Stimulated activated CD4-positive, alpha-beta T cell treated with anti-CD3 and anti-CD28 coated beads, Interleukin-2, amount 100 ng/mL, for 48 hours (primary cell): ENCODE results near the gene TCL1B.
A peak's percentile ranks its signal among the peaks of the same experiment; 100 is the strongest.

Source experiments
- DNase-seq, 2 donors: peaks; one replicate each; pipeline ENCODE4 v3.0.0-alpha.2; 2020

The TCL1B gene

DNA sequence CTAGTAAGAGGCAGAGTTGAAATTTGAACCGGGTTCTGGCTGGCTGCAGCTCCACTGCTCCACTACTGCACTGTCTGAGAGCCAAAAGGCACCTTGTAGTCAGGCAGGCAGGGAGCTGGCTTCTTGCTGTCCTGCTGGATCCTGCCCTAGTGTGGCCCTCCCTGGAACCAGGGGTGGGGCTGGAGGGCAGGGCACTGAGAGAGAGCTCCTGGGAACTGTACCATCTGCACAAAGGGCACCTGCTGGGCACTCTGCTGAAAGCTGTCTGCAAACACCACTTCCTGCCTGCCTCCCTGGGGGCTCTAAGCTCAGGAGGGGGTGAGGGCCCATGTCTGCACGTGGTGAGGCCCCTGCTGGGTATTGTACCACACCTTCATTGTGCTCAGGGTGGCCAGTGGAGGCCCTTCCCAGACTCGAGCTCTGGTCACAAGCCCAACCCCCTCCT is 19.0 kb upstream of the TCL1B start:
- no peak for DNase-seq

DNA sequence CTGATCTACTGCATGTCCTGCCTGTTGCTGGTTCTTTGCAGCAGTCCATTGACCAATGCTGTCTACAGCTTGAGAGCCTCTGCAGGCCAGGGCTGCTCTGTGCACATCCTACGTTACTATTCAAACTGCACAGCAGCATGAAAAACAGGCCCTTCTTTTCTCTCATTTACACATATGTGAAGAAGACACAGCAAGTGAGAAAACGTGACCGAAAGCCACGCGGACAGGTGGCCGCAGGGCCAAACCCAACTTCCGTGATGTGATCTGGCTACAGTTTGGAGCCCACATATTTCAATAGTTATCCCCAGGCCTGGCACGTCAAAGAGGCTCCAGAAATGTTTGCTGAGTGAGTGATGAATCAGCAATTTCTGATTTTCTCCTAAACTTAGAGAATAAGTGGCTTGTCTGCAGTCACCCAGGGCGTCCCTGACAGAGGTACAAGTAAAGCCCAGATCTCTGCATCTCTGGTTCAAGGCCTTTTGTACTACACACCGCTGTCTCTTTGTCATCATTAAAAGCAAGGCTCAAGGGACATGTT is 17.9 kb upstream of the TCL1B start:
- DNase-seq: no peak

DNA sequence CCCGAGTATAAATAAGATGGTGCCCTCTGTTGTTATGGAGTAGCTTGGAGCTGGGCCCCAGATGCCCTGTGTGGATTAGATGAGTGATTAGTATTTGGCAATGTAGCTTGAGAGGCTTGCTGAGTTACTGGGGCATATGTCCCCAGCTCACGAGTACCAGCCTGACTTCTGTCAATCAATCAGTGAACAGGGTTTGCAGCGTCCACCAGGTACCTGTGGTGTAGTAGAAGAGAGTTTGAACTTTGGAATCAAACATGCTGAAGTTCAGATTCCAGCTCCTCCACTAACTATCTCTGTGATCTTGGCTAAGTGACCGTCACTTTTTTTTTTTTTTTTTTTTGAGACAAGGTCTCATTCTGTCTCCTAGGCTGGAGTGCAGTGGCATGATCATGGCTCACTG is 11.6 kb upstream of the TCL1B start:
- DNase-seq: no peak

DNA sequence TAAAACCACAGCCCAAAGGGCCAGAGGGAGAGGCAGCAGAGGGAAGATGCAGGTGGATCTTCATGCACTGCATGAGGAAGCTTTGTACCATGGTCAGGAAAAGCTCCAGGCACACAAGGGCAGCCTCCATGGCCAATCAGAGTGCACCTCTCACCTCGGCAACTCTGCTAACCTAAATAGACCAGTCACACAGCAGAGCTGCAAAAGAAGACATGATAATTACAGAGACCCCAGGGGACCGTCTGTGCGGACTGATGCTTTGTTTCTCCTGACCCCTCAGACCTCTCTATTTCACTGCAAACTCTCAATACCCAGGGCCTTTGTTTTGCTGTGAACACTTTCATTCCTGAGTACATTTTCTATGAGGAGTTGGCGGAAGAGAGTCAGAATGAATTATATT is 10.7 kb upstream of the TCL1B start:
- no peak for DNase-seq

DNA sequence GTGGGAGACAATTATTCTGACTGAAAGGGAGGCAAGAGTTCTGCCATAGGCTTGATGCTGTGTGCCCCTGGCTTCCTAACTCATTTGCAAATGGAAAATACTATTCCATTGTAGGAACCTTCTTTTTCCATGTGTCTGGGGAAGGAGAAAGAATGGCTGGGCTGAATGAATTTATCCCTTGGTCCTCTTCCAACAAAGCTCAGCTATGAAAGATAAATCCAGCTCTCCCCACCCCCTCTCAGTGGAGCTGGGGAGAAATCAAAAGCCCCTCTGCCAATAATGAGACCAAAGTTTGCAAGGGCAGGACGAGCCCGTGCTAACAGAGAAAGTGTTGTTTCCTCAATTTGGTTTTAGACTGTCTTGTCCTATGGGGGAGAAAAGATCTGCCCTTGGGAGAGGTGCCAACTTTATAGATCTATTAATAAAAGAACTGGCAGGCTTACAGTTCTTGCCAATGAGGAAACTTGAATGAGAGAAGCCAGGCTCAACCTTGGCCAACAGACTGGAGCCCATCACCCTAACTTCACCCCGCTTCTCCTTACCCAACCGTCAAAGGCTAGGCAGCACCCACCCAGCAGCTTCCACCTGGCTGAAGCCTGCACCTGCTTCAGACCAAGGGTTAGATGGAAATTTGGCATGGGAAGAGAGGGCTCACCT is 8.9 kb upstream of the TCL1B start:
- DNase-seq: no peak

DNA sequence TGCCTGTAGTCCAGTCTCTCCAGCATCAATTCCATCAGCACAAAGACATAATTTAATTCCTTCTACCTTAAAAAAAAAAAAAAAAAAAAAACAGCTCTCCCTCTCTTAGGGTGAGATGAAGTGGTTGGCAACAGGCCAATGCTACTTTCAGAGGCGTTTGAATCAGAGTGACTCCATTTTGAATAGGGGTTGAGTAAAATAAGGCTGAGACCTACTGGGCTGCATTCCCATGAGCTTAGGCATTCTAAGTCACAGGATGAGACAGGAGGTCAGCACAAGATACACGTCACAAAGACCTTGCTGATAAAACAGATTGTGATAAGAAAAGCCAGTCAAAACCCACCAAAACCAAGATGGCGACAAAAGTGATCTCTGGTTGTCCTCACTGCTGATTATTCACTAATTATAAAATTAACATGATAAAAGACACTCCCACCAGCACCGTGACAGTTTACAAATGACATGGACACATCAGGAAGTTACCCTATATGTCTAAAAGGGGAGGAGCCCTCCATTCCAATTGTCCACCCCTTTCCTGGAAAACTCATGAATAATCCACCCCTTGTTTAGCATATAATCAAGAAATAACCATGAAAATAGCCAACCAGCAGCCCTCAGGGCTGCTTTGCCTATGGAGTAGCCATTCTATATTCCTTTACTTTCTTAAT is 6.9 kb upstream of the TCL1B start:
- no peak for DNase-seq

DNA sequence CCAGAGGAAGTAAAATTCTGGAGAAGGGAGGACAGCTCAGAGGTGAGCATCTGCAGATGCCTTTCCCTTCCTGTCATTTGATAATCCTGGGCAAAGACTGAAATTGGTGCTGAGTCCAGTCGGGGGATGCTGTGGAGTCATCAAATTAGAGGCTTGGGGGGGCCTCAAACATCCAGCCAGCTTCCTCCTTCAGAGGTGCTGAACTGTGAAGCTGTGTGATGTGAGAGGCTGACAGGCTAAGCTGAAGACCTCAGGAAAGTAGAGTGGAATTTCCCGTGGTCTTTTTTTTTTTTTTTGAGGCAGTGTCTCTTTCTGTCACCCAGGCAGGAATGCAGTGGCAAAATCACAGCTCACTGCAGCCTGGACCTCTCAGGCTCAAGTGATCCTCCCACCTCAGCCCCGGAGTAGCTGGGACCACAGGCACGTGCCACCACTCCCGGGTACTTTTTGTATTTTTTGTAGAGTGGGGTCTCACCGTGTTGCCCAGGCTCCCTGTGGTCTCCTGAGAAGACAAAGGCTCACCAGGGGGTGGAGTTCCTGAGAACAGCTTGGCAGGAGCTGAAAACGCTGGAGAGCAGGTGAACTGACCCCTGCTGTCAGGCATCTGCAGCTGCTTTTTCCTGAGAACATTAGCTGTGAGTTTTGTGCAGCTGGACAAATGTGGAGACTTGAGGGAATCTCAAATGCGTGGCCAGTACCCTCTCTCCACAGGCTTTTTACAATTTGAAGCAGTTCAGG is 6.1 kb upstream of the TCL1B start:
- DNase-seq: no peak

DNA sequence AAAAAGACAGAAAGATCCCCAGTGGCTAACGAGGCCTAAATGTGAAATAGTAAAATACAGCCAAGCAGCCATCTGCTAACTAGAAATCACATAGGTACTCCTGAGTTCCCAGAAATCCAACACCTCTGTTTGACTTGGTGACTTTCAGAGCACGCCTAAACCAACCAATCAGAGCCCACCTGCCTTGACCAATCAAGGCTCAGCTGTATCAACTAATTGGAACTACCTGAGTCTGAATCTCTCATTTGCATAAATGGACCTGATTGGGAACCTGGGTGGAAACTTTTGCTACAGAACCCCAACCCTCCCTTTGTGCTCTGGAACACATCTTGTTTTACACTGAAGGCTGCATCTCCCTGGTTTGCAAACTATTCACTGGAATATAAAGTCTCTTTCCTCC is 5.1 kb upstream of the TCL1B start:
- no peak for DNase-seq

DNA sequence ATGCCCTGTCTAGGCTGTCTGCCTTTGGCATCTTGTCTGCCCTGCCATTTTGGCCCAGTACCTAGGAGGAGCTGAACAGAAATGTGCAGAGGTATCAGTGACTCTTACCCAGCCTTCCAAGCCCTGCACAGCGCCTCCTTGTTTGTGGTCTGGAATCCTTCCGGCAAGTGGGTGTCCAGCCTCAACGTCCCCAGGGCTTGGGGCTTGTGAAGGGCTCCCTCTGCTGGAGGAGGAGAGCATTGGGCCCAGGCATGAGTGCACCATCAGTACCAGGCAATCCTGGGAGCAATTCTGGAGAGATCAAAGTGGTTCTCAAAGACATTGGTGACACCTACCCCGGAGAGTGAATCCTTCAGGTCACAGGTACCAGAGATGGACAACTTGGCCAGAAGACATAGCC is 2.4 kb upstream of the TCL1B start:
- DNase-seq: peak; percentile 9 to 39

DNA sequence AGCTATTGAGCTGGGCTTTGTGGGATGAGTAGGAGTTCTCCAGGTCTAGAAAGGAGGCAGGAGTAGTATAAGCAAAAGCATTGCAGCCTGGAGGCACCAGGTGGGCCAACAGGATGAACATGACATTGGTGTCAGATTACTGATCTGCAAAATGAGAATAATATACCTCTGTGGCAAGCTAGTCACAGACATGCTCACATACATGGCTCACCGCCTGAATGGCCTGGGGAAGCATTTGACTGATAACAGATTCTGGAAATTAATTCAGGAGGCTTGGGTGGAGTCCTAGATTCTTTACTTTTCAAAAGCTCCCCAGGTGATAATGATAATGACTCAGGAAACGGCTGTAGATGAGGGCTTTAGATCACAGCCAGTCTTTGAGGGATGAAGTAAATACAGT is 709 bp downstream of the TCL1B start:
- DNase-seq: no peak

DNA sequence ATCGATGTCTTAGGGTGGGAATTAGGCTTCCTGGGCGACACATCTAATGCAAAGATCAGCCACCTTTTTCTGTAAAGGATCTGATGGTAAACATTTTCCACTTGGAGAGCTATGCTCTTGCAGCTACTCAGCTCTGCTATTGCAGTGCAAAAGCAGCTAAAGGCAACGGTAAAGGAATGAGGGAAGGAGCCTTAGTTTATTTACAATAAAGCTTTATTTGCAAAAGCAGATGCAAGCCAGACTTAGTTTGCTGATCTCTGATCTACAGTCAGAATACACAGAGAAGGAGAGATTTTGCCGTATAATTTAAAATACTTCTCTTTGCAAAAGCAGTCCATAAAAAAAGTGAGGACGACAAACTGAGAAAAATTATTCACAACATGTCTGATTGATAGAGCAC is 3.2 kb downstream of the TCL1B start:
- no peak for DNase-seq

DNA sequence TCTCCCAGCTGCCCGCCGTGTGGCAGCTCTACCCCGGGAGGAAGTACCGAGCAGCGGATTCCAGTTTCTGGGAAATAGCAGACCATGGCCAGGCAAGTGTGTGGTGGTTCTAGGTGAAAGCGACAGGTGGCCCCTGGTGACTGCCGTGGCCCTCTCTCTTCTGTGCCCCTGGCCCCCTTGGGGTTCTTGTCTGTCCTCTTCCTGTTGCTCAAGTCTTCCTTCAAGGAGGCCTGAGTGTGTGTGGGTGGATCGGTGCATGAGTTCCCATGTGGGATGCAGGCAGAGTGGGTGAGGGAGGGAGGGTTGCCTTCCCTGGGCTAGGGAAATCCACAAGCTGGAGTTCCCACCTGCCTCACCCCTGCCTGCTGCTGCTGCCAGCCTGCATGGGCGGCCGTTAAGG is 4.6 kb downstream of the TCL1B start:
- DNase-seq: no peak

DNA sequence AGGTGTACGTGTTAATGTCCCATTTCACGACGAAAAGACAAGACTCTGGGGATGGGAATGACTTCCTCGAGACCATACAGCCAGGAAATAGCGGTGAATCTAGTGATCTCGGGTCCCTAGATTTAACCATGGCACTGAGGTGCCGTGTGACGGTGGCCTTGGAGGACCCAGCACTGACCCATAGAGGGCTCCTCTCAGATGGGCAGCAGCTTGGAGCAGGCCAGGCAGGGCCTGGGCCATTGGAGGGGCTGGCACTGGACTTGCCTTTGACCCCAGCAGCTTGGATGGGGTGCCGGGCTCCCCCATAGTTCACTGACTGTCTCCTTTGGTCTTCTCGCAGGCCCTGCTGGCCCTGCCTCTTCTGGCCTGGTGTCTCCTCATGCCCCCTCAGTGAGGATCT is 5.4 kb downstream of the TCL1B start:
- no peak for DNase-seq

DNA sequence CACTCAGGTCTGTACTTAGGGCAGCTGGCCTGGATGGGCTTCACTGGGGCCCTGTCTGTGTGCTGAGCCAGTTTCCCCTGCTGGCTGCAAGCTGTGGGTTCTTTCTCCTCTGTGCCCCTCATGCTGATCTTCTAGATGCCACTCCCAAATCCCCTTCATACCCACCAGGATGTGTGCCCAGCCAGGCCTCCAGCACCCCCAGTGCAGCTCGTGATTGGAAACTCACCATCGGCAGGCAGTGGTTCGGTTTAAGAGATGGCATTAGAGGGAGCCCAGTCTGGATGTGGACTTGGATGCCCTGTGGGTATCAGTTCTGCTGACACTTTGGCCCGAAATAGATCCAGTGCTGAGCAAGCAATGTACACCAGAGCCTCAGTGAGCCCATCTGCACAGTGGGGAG is 5.9 kb downstream of the TCL1B start:
- DNase-seq: no peak

DNA sequence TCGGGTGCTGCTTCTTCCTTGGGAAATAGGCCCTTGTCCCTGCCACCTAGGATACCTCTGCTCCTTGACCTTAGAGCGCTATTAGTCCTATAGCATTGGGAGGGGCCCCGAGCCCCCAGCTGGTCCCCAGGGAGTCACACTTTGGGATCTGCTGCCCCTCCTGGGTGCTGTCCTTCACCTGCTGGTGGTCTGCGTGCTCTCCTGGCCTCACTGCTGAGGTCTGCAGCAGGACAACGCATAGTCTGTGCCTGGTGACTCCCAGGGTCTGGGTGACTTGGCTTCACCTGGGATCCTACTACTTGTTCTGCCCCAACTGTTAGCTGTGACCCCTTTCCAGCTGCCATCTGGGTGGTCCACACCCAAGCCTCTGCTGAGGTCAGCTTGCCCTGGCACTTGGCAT is 8.8 kb downstream of the TCL1B start:
- no peak for DNase-seq

DNA sequence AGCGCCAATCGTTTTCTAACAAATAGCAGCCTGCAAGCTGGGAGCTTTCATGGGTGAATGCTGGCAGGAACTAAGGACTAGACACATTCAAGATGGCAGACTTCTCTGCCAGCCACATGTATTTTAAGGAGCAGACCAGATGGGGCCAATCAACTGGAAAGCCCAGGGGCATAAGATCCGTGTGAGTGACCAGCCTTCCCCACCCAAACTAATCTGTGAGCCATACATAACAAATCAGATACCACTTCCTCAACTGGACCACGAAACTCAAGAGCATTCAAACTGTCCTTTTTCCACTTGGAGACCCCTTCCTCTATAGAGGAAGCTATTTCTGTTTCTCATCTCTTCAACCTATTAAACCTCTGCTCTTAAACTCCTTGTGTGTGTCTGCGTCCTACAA is 9.7 kb downstream of the TCL1B start:
- no peak for DNase-seq

DNA sequence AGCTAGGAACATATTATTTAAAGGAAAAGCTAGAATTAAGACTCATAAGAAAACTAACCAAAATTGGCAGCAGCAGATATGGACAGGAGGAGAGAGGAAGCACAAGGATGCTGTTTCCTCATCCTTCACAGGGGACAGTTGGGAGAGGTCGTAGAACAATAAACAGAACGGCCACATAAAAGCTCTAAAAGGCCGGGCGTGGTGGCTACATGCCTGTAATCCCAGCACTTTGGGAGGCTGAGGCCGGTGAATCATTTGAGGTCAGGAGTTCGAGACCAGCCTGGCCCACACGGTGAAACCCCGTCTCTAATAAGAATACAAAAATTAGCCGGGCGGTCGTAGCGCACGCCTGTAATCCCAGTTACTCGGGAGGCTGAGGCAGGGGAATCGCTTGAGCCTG is 10.5 kb downstream of the TCL1B start:
- DNase-seq: no peak

DNA sequence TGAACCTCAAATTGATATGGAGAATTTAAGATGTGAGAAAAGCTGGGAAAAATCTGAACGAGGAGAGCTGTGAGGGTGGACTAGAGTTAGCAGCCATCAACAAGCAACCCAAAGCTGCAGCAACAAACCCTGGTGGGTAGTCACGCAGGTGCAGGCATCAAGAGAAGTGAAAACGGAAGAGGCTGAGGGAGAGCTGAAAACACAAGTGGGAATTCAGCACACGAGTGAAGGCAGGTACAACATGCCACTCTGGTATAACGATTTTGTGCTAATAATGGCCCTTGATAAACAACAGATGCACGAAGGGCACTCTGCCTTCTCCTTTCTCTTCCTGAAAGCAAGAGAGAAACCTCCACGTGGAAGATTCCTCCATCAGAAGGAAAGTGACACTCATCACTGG is 11.5 kb downstream of the TCL1B start:
- DNase-seq: no peak

DNA sequence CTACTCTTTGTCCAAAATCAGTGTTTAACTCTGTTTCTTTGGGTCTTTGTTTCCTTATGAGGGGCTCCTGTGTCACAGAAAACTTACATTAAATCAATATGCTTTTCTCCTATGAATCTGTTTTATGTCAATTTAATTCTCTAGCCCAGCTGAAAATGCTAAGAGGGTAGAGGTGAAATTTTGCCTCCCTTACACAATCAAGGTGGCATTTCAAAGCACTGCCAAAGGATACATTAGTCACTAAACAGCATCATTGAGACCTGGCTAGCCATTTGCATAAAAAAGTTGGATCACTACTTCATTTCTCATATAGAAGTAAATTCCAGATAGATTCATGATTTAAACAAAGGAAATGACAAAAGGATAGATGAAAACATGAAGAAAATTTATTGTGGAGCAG is 12.1 kb downstream of the TCL1B start:
- DNase-seq: no peak

DNA sequence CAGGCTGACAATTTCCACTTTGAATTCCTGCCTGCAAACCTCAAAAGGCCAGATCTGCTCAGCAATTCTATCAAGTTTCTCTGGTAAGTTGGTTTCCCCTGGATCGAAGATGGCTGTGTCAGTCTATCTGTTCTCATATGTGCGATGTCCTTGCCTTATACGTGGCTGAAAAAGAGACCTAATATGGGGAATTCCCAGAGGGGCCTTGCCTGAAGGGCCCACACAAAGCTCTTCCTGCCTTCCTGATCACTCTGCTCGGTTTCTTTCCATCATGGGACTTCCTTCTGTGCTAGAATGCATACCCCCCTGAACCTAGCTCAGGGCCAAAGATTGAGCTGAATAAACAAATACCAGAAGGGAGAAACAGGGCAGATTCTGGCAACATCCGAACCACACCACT is 13.2 kb downstream of the TCL1B start:
- no peak for DNase-seq

DNA sequence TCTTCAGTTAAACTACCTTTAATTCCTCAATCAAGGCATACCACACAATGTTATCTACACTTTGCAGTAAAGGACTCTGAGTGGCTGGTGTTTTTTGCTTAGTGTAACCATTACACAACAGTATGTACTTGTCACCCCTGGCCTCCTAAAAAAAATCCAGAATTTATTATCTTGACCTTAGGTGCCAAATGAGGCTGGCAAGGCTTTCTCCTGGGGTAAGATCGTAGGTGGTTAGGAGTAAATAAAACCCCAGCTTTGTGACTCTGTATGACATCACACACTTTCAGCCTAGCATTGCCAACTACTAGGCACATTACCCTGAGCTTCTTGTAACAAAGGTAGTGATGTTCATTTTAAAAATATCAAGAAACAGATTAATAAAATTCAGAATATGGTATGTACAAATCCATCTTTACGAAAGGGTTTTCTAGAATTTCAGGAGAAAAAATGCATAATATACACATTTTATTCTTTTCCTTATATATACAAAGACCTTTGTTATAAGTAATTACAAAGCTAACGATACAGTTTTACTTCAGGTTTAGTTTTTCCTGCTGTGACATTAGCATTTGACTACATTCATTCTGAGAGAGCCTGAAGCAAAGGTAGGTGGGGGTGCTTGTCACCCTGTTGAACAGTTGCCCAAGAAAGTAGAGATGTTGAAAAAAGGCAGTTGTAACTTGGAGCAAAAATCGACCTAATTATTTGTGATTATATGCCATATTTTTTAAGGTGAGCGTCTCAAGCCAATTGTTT is 14.2 kb downstream of the TCL1B start:
- no peak for DNase-seq

DNA sequence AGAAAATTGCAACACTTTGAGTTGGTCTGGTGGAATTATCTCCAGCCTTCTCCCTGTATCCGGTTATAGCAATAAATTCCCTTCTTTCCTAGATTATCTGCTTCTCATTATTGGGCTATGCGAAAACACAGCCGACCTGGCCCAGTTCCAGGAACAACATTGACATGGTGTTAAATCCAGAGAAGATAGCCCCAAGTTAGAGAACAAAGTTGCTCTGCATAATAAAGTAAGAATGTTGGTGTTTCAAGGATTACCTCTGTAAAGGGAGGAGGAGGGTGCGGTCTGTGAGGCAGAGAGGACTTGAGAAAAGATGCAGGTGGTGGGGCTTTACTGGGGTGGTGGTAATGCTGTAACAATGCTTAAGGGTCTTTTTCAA is 15.6 kb downstream of the TCL1B start:
- DNase-seq: no peak

DNA sequence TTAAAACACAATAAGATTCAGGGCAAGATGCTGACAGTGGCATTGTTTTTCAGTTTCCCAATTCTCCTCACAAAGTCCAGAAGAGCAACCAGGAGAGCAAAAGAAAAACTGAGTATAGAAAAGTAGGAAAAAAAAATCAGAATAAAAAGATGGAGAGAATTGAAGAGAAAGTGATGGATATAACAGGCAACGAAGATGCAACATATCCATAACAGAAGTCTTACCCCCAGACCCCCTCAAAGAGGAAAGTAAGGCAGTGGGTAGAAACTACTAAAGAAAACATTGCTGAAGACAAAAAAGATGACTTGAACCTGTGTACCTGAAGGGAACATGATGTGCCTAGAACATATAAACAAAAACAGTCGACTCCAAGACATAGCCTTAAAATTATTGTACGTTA is 17.1 kb downstream of the TCL1B start:
- no peak for DNase-seq
